GM19397 (cell line): ENCODE data around the gene CEACAM7.

Experiments
- ATAC-seq: cut with Tn5 transposase; IDR thresholded peaks from one replicate; pipeline ENCODE4 v1.9.1; 2021; ENCODE audit warnings: mild to moderate bottlenecking, moderate library complexity; ENCODE audit not compliant: unreplicated experiment

Gene CEACAM7

DNA sequence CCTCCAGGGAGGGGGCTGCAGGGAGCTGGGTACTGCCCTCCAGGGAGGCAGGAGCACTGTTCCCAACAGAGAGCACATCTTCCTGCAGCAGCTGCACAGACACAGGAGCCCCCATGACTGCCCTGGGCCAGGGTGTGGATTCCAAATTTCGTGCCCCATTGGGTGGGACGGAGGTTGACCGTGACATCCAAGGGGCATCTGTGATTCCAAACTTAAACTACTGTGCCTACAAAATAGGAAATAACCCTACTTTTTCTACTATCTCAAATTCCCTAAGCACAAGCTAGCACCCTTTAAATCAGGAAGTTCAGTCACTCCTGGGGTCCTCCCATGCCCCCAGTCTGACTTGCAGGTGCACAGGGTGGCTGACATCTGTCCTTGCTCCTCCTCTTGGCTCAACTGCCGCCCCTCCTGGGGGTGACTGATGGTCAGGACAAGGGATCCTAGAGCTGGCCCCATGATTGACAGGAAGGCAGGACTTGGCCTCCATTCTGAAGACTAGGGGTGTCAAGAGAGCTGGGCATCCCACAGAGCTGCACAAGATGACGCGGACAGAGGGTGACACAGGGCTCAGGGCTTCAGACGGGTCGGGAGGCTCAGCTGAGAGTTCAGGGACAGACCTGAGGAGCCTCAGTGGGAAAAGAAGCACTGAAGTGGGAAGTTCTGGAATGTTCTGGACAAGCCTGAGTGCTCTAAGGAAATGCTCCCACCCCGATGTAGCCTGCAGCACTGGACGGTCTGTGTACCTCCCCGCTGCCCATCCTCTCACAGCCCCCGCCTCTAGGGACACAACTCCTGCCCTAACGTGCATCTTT is 12.5 kb upstream of the CEACAM7 start:
- no peak for ATAC-seq

DNA sequence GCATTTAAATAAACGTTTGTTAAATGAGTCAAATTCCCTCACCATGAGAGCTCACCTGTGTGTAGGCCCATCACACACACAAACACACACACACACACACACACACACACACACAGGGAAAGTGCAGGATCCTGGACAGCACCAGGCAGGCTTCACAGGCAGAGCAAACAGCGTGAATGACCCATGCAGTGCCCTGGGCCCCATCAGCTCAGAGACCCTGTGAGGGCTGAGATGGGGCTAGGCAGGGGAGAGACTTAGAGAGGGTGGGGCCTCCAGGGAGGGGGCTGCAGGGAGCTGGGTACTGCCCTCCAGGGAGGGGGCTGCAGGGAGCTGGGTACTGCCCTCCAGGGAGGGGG is 11.9 kb upstream of the CEACAM7 start:
- ATAC-seq, result no peak

DNA sequence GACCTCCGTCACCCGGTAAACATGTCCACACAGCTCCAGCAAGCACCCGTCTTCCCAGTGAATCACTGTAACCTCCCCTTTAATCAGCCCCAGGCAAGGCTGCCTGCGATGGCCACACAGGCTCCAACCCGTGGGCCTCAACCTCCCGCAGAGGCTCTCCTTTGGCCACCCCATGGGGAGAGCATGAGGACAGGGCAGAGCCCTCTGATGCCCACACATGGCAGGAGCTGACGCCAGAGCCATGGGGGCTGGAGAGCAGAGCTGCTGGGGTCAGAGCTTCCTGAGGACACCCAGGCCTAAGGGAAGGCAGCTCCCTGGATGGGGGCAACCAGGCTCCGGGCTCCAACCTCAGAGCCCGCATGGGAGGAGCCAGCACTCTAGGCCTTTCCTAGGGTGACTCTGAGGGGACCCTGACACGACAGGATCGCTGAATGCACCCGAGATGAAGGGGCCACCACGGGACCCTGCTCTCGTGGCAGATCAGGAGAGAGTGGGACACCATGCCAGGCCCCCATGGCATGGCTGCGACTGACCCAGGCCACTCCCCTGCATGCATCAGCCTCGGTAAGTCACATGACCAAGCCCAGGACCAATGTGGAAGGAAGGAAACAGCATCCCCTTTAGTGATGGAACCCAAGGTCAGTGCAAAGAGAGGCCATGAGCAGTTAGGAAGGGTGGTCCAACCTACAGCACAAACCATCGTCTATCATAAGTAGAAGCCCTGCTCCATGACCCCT is 11.3 kb upstream of the CEACAM7 start:
- no peak for ATAC-seq

DNA sequence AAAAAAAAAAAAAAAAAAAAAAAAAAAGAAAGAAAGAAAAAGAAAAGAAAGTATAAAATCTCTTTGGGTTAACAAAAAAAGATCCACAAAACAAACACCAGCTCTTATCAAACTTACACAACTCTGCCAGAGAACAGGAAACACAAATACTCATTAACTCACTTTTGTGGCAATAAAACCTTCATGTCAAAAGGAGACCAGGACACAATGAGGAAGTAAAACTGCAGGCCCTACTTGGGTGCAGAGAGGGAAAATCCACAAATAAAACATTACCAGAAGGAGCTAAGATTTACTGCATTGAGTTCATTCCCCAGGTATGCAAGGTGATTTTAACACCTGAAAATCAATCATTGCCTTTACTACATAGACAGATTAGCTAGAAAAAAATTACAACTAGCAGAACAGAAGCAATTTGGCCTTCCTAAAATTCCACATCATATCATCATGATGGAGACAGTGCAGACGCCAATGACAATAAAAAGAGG is 10.7 kb upstream of the CEACAM7 start:
- no peak for ATAC-seq

DNA sequence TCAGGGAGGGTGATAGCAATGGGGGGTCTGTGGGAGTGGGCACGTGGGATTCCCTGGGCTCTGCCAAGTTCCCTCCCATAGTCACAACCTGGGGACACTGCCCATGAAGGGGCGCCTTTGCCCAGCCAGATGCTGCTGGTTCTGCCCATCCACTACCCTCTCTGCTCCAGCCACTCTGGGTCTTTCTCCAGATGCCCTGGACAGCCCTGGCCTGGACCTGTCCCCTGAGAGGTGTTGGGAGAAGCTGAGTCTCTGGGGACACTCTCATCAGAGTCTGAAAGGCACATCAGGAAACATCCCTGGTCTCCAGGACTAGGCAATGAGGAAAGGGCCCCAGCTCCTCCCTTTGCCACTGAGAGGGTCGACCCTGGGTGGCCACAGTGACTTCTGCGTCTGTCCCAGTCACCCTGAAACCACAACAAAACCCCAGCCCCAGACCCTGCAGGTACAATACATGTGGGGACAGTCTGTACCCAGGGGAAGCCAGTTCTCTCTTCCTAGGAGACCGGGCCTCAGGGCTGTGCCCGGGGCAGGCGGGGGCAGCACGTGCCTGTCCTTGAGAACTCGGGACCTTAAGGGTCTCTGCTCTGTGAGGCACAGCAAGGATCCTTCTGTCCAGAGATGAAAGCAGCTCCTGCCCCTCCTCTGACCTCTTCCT is 9.3 kb upstream of the CEACAM7 start:
- ATAC-seq, result no peak

DNA sequence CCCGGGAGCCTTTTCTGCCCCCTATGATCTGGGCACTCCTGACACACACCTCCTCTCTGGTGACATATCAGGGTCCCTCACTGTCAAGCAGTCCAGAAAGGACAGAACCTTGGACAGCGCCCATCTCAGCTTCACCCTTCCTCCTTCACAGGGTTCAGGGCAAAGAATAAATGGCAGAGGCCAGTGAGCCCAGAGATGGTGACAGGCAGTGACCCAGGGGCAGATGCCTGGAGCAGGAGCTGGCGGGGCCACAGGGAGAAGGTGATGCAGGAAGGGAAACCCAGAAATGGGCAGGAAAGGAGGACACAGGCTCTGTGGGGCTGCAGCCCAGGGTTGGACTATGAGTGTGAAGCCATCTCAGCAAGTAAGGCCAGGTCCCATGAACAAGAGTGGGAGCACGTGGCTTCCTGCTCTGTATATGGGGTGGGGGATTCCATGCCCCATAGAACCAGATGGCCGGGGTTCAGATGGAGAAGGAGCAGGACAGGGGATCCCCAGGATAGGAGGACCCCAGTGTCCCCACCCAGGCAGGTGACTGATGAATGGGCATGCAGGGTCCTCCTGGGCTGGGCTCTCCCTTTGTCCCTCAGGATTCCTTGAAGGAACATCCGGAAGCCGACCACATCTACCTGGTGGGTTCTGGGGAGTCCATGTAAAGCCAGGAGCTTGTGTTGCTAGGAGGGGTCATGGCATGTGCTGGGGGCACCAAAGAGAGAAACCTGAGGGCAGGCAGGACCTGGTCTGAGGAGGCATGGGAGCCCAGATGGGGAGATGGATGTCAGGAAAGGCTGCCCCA is 8.5 kb upstream of the CEACAM7 start:
- ATAC-seq, result no peak

DNA sequence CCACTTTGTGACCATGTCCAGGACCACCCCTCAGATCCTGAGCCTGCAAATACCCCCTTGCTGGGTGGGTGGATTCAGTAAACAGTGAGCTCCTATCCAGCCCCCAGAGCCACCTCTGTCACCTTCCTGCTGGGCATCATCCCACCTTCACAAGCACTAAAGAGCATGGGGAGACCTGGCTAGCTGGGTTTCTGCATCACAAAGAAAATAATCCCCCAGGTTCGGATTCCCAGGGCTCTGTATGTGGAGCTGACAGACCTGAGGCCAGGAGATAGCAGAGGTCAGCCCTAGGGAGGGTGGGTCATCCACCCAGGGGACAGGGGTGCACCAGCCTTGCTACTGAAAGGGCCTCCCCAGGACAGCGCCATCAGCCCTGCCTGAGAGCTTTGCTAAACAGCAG is 7.7 kb upstream of the CEACAM7 start:
- no peak for ATAC-seq

DNA sequence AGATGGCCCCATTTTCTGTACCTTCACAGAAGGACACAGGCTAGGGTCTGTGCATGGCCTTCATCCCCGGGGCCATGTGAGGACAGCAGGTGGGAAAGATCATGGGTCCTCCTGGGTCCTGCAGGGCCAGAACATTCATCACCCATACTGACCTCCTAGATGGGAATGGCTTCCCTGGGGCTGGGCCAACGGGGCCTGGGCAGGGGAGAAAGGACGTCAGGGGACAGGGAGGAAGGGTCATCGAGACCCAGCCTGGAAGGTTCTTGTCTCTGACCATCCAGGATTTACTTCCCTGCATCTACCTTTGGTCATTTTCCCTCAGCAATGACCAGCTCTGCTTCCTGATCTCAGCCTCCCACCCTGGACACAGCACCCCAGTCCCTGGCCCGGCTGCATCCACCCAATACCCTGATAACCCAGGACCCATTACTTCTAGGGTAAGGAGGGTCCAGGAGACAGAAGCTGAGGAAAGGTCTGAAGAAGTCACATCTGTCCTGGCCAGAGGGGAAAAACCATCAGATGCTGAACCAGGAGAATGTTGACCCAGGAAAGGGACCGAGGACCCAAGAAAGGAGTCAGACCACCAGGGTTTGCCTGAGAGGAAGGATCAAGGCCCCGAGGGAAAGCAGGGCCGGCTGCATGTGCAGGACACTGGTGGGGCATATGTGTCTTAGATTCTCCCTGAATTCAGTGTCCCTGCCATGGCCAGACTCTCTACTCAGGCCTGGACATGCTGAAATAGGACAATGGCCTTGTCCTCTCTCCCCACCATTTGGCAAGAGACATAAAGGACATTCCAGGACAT is 7.0 kb upstream of the CEACAM7 start:
- no peak for ATAC-seq

DNA sequence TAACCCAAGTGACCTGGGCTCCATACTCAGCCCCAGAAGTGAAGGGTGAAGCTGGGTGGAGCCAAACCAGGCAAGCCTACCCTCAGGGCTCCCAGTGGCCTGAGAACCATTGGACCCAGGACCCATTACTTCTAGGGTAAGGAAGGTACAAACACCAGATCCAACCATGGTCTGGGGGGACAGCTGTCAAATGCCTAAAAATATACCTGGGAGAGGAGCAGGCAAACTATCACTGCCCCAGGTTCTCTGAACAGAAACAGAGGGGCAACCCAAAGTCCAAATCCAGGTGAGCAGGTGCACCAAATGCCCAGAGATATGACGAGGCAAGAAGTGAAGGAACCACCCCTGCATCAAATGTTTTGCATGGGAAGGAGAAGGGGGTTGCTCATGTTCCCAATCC is 6.1 kb upstream of the CEACAM7 start:
- ATAC-seq, result no peak

DNA sequence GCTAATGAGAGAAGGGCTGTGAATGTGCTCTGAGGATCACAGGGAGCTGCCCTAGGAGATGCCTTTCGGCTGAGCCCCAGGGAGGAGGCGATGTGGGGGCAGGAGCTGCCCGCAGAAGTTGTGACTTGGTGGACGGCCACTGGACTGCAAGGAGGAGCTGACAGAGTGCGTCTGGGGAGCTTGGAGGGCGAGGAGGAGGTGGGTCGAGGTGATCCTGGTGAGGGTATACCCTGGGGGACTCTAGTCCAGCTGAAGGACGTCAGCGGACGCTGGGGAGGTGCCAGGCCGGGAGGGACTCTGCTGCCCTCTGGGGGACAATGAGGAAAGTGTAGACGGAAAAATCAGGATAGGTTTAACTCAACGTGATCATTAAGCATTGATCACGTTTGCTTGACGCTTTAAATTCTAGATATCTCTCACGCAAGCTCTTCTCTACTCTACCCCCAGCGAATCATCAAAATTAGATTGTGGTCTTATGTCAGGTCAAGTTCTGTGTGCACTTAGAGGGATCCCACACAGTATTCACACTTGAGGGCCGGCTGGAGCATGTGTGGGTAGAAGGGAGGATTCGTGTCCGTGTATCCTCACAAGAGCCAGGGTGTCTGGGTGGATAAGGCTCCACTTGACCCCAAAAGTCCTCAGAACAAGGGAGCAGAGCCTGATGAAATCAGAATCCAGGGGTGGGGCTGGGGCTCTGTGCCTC is 3.3 kb upstream of the CEACAM7 start:
- ATAC-seq, result no peak

DNA sequence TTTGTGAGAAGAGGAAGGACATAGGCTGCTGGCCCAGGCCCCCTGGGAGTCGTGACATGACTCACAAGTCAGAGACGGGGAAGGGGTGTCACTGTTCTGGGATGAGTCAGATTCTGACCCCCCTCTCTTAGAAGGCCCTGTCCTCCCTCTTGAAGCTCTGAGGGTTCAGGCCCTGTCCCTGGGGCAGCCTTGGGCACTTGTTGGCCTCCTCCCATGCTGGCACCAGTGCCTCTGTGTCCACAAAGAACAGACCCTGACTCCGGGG is 2.7 kb upstream of the CEACAM7 start:
- ATAC-seq, result no peak

DNA sequence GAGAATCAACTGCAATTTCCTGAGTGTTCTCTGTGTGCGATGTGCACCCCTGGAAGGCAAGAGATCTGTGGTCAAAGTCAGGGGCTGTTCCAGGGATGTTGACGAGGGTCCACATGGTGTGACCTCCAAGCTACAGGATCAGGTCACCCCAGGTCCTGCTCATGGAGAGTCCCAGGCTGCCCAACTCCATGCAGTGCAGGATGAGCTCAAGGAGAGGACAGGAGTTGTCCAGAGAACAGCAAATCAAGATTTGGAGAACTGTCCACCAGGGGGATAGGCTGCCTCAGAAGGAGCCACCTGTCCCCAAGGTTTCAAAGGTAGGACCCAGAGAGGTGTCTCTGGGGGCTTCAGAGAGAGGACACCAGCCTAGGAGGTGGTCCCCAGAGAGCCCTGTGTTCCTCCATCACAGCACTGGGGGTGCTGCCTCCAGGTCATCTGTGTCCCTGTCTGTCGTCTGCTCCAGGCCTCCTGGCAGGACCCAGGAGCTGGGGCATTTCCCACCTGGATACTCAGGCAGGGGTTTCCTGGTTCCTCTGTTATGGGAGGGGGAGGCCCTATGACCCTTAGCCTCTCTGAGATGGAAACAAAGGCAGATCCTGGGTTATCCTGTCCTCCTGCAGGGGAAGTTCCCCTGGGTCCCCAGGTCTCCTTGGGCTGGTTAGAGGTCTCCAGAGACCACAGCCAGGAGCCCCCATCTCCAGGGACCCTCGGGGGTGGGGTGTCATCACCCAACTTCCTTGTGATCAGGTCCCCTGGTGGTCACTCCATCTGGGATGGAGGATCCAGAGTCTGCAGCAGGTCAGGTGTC is 2.1 kb upstream of the CEACAM7 start:
- ATAC-seq, result no peak

DNA sequence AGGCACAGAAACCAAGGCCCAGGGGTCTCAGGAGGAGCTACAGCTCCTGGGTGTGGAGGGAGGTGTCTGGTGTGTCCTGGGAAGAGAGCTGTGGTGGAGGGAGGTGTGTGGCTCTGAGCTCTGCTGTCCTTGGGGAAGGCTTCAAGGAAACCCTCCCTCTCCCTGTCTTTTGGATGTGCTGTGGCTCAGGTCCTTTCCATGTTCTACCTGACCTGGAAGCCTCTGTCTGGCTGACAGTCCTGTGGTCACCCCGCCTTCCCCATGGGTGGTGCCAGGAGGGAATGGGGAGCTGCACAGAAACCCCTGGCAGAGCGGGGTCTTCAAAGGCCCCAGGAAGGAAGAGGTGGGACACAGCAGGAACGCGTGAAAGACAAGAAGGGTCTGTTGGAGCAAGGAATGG is 617 bp upstream of the CEACAM7 start:
- no peak for ATAC-seq

DNA sequence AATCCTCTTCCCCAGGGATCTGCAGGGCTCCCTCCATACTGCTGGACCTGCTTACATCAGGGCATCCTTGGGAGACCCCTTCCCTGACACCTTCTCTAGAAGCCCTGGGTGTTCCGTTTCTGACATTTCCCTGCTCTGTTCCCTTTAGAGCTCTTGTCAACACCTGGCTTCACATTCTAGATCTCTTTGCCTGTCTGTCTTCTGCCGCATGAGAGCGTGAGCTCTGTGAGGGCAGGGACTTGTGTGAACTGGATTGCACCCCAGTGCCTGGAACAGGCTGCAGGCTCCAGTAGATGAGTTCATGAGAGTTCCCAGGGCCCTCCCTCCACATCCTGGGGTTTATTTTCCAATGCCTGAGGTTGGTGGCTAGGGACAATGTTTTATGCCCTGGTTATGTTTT is 651 bp downstream of the CEACAM7 start:
- no peak for ATAC-seq

DNA sequence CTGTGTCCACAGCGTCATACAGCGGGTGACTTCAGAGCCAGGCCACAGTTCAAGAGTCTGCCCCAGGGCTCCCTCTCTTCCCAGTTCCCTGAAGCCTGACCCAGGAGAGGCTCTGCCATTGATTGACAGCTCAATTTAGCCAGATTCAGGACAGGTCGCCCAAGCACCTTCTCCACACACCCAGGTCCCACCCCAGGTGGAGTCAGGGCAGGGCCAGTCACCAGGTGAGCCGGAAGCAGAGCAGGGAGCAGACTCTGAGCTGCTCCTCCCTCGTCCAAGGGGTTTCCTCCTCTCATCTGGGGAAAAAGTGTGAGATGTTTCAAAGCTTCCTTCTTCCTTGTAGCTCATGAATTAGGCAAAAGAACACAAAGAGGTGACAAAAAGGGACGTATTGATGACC is 5.6 kb downstream of the CEACAM7 start:
- no peak for ATAC-seq

DNA sequence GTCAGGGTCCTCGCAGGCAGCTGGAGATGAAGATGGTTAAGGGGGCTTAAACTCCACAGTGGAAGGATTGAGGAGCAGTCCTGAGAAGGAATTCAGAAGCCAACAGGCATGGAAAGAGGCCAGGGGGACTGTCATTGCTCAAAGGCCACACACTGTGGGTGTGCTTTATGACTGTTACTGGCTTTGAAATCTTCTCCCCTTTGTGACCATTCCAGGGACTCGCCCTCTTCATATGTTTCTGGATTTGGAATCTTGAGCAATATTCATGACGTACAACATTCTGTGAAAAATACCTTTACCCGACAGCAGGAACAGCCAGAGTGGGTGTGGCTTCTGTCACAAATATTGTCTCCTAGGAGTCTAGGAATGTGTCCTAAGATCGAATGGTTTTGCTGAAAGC is 16.6 kb downstream of the CEACAM7 start:
- ATAC-seq, result no peak

DNA sequence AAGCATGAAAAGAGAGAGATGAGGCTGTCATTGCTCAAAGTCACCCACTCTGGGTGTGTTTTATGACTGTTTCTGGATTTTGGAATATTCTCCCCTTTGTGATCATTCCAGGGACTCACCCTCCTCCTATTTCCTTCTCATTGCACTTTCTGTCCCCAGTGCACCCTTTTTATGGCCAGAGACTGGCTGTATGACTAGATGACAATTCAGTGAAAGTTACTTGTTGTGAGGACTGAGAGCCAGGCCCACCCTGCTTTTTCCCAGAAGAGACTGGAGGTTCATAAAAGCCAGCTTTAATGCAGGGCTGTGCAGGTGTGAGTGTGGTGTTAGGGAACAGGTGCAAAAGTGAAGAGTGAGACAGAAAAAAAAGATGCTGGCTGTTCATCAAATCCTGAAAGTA is 17.3 kb downstream of the CEACAM7 start:
- no peak for ATAC-seq

DNA sequence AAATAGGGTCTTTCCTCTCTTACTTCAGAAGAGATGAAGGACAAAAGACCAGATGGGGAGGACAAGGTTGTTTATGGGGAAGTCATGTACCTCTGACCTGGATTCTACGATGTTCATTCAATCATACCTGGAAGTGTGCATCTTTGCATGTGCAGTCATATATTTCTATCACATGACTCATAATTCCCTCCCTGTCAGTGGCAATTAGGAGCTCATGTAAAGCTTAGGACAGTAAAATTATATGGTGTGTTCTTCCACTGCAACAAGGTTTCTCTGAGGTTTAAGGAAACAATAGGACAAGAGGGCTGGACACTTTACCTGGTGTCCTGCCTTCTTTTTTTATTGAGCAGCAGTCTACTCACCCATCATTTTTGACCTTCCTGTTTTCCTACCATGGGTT is 19.8 kb downstream of the CEACAM7 start:
- ATAC-seq, result no peak

DNA sequence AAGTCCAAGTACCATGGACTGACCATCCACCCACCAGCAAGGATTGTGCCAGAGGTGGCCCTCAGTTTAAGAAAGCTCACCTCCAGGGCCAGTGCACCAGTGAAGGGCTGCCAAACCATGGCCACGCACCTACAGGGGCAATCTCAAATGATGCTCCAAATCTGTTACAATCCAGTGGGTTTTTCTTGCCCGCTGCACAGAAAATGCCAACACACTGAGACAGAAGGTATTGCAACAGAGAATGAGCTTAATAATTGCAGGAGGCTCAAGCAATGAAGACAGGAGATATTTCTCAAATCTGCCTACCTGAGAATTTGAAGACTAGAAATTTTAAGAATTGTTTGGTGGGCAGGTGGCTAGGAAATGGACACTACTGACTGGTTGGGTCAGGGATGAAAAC is 22.0 kb downstream of the CEACAM7 start:
- ATAC-seq, result no peak
